K562 (cell line): Measurements from ENCODE around the gene PTGR2. TPM values are rescaled to one million over a fixed set of nuclear protein-coding genes. Genes with fewer than 3 reads are reported as not detected.

ENCODE experiments used
- ARID3A ChIP-seq: IDR thresholded peaks from 2 replicates; pipeline ENCODE4 v1.6.1; 2012; ENCODE audit warnings: low read depth, low read length, improper control_type of control experiment, borderline replicate concordance
- CHD4 ChIP-seq: fragments of 200-600 bp; sonication (generic); IDR thresholded peaks from 3 replicates; pipeline ENCODE4 v1.6.1; 2012; ENCODE audit warnings: low read depth, mild to moderate bottlenecking, mixed read lengths, low read length, inconsistent platforms; ENCODE audit not compliant: insufficient read depth, insufficient replicate concordance, poor library complexity, severe bottlenecking
- COPS2 ChIP-seq: fragments of 450-650 bp; conservative IDR thresholded peaks from 2 replicates; pipeline ENCODE4 v1.6.1; 2016; ENCODE audit warnings: mild to moderate bottlenecking, moderate library complexity
- CREB1 ChIP-seq, 2 experiments: sonication (generic) in 1 of 2; formaldehyde crosslinking in 1 of 2; IDR thresholded peaks; 2 replicates each; pipeline versions ENCODE4 v1.6.1 to v1.8.0; 2012 to 2022; ENCODE audit warnings: inconsistent platforms in 1 of 2, mild to moderate bottlenecking in 1 of 2, missing genetic modification reagents in 1 of 2, moderate library complexity in 1 of 2
- ELF4 ChIP-seq: fragments of 450-650 bp; formaldehyde crosslinking; IDR thresholded peaks from 2 replicates; pipeline ENCODE4 v1.4.0; 2022; ENCODE audit warnings: missing genetic modification characterization
- IRF1 ChIP-seq: sonication (generic); formaldehyde crosslinking; IDR thresholded peaks from 2 replicates; pipeline ENCODE4 v1.8.0; 2022; ENCODE audit warnings: missing genetic modification reagents, mild to moderate bottlenecking, borderline replicate concordance
- KLF1 ChIP-seq: fragments of 450-650 bp; IDR thresholded peaks from 2 replicates; pipeline ENCODE4 v1.6.1; 2016; ENCODE audit warnings: missing genetic modification characterization, missing compliant biosample characterization
- MYC ChIP-seq, 2 experiments: fragments of 250-450 bp in 1 of 2; sonication (Bioruptor Pico) in 1 of 2; IDR thresholded peaks; 2 replicates each; pipeline versions ENCODE4 v1.5.1 to v1.6.1; 2012 to 2021; ENCODE audit warnings: low read depth in 2 of 2, borderline replicate concordance in 1 of 2, improper control_type of control experiment in 1 of 2, low read length in 1 of 2, mild to moderate bottlenecking in 1 of 2, moderate library complexity in 1 of 2
- POLR3G ChIP-seq: IDR thresholded peaks from 2 replicates; pipeline ENCODE4 v1.6.1; 2011; ENCODE audit not compliant: insufficient read length, insufficient replicate concordance; ENCODE audit errors: extremely low read depth
- SFPQ ChIP-seq: fragments of 200-400 bp; formaldehyde crosslinking; IDR thresholded peaks from 2 replicates; pipeline ENCODE4 v1.6.1; 2017; ENCODE audit warnings: mild to moderate bottlenecking, low read depth, low read length, moderate library complexity
- SMARCA5 ChIP-seq: fragments of 450-650 bp; IDR thresholded peaks from 2 replicates; pipeline ENCODE4 v1.6.1; 2016
- SMC3 ChIP-seq: conservative IDR thresholded peaks from 2 replicates; pipeline ENCODE4 v1.6.1; 2011; ENCODE audit warnings: low read depth, low read length, improper control_type of control experiment; ENCODE audit not compliant: insufficient read depth
- SRSF7 ChIP-seq: fragments of 200-400 bp; formaldehyde crosslinking; optimal IDR thresholded peaks from 2 replicates; pipeline ENCODE3; 2017; ENCODE audit warnings: mild to moderate bottlenecking, low read depth, low read length
- STAG1 ChIP-seq: sonication (generic); formaldehyde crosslinking; IDR thresholded peaks from 2 replicates; pipeline ENCODE4 v1.5.0; 2020; ENCODE audit warnings: missing genetic modification reagents, borderline replicate concordance
- ZBTB49 ChIP-seq: sonication (generic); formaldehyde crosslinking; IDR thresholded peaks from 2 replicates; pipeline ENCODE4 v1.8.0; 2022; ENCODE audit warnings: missing genetic modification reagents, mild to moderate bottlenecking, borderline replicate concordance
- ZC3H4 ChIP-seq: sonication (generic); formaldehyde crosslinking; IDR thresholded peaks from 2 replicates; pipeline ENCODE4 v1.9.0; 2021; ENCODE audit warnings: missing genetic modification reagents, borderline replicate concordance
- ZNF165 ChIP-seq: fragments of 250-450 bp; sonication (Bioruptor Pico); IDR thresholded peaks from 2 replicates; pipeline ENCODE4 v1.4.0; 2020; ENCODE audit warnings: borderline replicate concordance
- ZNF282 ChIP-seq: sonication (generic); formaldehyde crosslinking; IDR thresholded peaks from 2 replicates; pipeline ENCODE4 v1.8.1; 2023; ENCODE audit warnings: missing genetic modification reagents
- polyA plus RNA-seq, 8 experiments: library from polyadenylated mRNA; depleted of rRNA in 4 of 8; stranded (reverse) in 5 of 8; unstranded in 3 of 8; fragments of >200 nt; fragmentation: Nextera tagmentation in 2 of 8; fragmentation: Illumina TruSeq in 1 of 8; extraction: Ambion mirVana in 2 of 8; extraction: Trizol in 1 of 8; gene quantifications; 2 replicates each; pipeline versions ENCODE4 v1.2.1 to v1.2.3, GENCODE V29; 2011 to 2014; ENCODE audit warnings: inconsistent platforms in 1 of 8, missing spikeins in 1 of 8
- total RNA-seq, 7 experiments: library from RNA; depleted of rRNA in 6 of 7; stranded (reverse); fragments of >200 nt in 6 of 7; fragmentation: Illumina TruSeq in 2 of 7; extraction: Trizol in 2 of 7; gene quantifications; 2 replicates each; pipeline versions ENCODE4 v1.2.1 to v1.2.3, GENCODE V29; 2011 to 2021; ENCODE audit warnings: low replicate concordance in 1 of 7

The PTGR2 gene
- total and polyA plus RNA-seq, 9 of the 15 experiments (the other 6 are each of a cell fraction or from before 2014, with no cell fraction given), result 7.4 to 23.0 (median 13.0) TPM

- TF ChIP-seq ZBTB49 (CRISPR knock-in tag) (no peak), CHD4 (no peak), MYC (IDR thresholded peaks at IDR 0.05; ENCODE audit: low read depth, low read length) (peak; percentile 83), MYC (CRISPR knock-in tag; IDR thresholded peaks at IDR 0.05; ENCODE audit: borderline replicate concordance, low read depth) (no peak), ELF4 (CRISPR knock-in tag) (0 out of 2 replicates have a peak, but pooled peaks have one; percentile 13), ZC3H4 (CRISPR knock-in tag) (no peak), CREB1 (IDR thresholded peaks at IDR 0.05) (peak; percentile 76), CREB1 (CRISPR knock-in tag; IDR thresholded peaks at IDR 0.05) (peak; percentile 81), SRSF7 (no peak), IRF1 (CRISPR knock-in tag) (no peak), POLR3G (no peak), SFPQ (no peak), ARID3A (no peak), KLF1 (peak; percentile 54; the same call in 1 of the 2 replicates), ZNF282 (CRISPR knock-in tag) (no peak), STAG1 (no peak), ZNF165 (CRISPR knock-in tag) (no peak), COPS2 (no peak), SMARCA5 (no peak), SMC3 (0 out of 2 replicates have a peak, but pooled peaks have one; percentile 23)
These were observed 35.1 kb downstream of the PTGR2 start, which contains the start of gene ZNF410 (continued) for GRCh38 chr14:73886449-73887317.
